HCT116 (cell line): ENCODE data around the gene MAST4. TPM values are rescaled to one million over a fixed set of nuclear protein-coding genes. Genes with fewer than 3 reads are reported as not detected.

ENCODE experiments used
- ATAC-seq: fragments of 200-7000 bp; cut with Tn5 transposase; 2 replicates; pipeline ENCODE4 v1.9.1; 2020; ENCODE audit warnings: mild to moderate bottlenecking, moderate library complexity
- BruUV-seq: library from RNA; stranded (reverse); fragments of 400-500 nt; replicated peaks from 2 replicates; lab custom pipeline; 2021; lab: Mats Ljungman, UMichigan
- CTCF ChIA-PET: fragments of 300-600 bp; sonication (Branson Sonifier 250); formaldehyde crosslinking; loops from one replicate; lab custom pipeline; 2021; ENCODE audit warnings: antibody characterized with exemption; lab: Charles Lee
- POLR2A ChIA-PET: fragments of 300-600, 350-600 bp; sonication (Branson Sonifier 250); formaldehyde crosslinking; loops from one replicate; lab custom pipeline; 2021; ENCODE audit warnings: antibody characterized with exemption; lab: Charles Lee
- RAD21 ChIA-PET, 2 experiments: fragments of 300-600 bp; sonication (Branson Sonifier 250); formaldehyde crosslinking; loops; one replicate each; lab custom pipeline; 2023; ENCODE audit warnings: low total read pairs in 2 of 2; ENCODE audit not compliant: uncharacterized antibody in 2 of 2, unreplicated experiment in 2 of 2, low non-redundant PET in 1 of 2; lab: Charles Lee
- DNase-seq: peaks from one replicate; pipeline ENCODE4 v3.0.0-alpha.2; 2010; ENCODE audit warnings: low read depth, low spot score
- H2AFZ ChIP-seq: fragments of 200-600 bp; shearing (Covaris generic), sonication (generic); 2 replicates; pipeline ENCODE4 v1.6.1; 2017; ENCODE audit warnings: low read depth, mixed run types, mixed read lengths, antibody characterized with exemption, low read length; ENCODE audit not compliant: poor library complexity, severe bottlenecking
- H3K27ac ChIP-seq: 2 replicates; pipeline ENCODE4 v1.5.1; 2012; ENCODE audit warnings: low read depth, low read length
- H3K27me3 ChIP-seq: fragments of 200-600 bp; sonication (generic); 2 replicates; pipeline ENCODE4 v1.6.1; 2016; ENCODE audit warnings: mixed run types, low read length, mixed read lengths; ENCODE audit not compliant: insufficient read depth
- H3K36me3 ChIP-seq, 2 experiments: fragments of 200-500 bp in 1 of 2; fragments of 200-600 bp in 1 of 2; sonication (Bioruptor generic) in 1 of 2; sonication (generic) in 1 of 2; 2 replicates each; pipeline versions ENCODE4 v1.5.1 to v1.6.1; 2014 to 2016; ENCODE audit warnings: low read length in 2 of 2, inconsistent platforms in 1 of 2, mixed read lengths in 1 of 2, mixed run types in 1 of 2; ENCODE audit not compliant: insufficient read depth in 2 of 2, control insufficient read depth in 1 of 2
- H3K4me1 ChIP-seq, 2 experiments: fragments of 200-600 bp in 1 of 2; sonication (generic) in 1 of 2; 2 replicates each; pipeline versions ENCODE4 v1.5.1 to v1.6.1; 2012 to 2017; ENCODE audit warnings: low read length in 2 of 2, inconsistent platforms in 1 of 2, mild to moderate bottlenecking in 1 of 2, mixed read lengths in 1 of 2, mixed run types in 1 of 2, moderate library complexity in 1 of 2; ENCODE audit not compliant: insufficient read depth in 2 of 2, control insufficient read depth in 1 of 2
- H3K4me2 ChIP-seq: fragments of 200-600 bp; sonication (generic); 2 replicates; pipeline ENCODE4 v1.6.1; 2017; ENCODE audit warnings: mixed run types, low read length, mixed read lengths
- H3K4me3 ChIP-seq, 2 experiments: fragments of 200-600 bp in 1 of 2; sonication (generic) in 1 of 2; replicated peaks in 1 of 2; 2 replicates each; pipeline ENCODE4 v1.5.1; 2011 to 2016; ENCODE audit warnings: low read length in 2 of 2, control low read depth in 1 of 2, low read depth in 1 of 2, mild to moderate bottlenecking in 1 of 2, mixed read lengths in 1 of 2, mixed run types in 1 of 2
- H3K79me2 ChIP-seq: fragments of 200-600 bp; sonication (generic); 2 replicates; pipeline ENCODE4 v1.6.1; 2017; ENCODE audit warnings: mild to moderate bottlenecking, mixed run types, low read length, moderate library complexity, mixed read lengths; ENCODE audit not compliant: insufficient read depth
- H3K9ac ChIP-seq: fragments of 200-600 bp; sonication (generic); 2 replicates; pipeline ENCODE4 v1.6.1; 2016; ENCODE audit warnings: low read length, mixed read lengths
- H3K9me2 ChIP-seq: fragments of 200-600 bp; sonication (generic), shearing (Covaris generic); 2 replicates; pipeline ENCODE4 v1.6.1; 2017; ENCODE audit warnings: mixed run types, mild to moderate bottlenecking, moderate library complexity; ENCODE audit not compliant: insufficient read depth
- H3K9me3 ChIP-seq, 2 experiments: fragments of 200-500 bp in 1 of 2; fragments of 200-600 bp in 1 of 2; sonication (Bioruptor generic) in 1 of 2; sonication (generic) in 1 of 2; 2 replicates each; pipeline ENCODE4 v1.6.1; 2014 to 2017; ENCODE audit warnings: low read length in 2 of 2, mixed read lengths in 2 of 2, inconsistent platforms in 1 of 2, low read depth in 1 of 2, mild to moderate bottlenecking in 1 of 2, mixed run types in 1 of 2, moderate library complexity in 1 of 2; ENCODE audit not compliant: control insufficient read depth in 1 of 2, insufficient read depth in 1 of 2
- H4K20me1 ChIP-seq: fragments of 200-600 bp; sonication (generic), shearing (Covaris generic); 2 replicates; pipeline ENCODE4 v1.6.1; 2017; ENCODE audit warnings: mixed run types, mild to moderate bottlenecking, moderate library complexity; ENCODE audit not compliant: insufficient read depth
- CBX3 ChIP-seq: IDR thresholded peaks from 2 replicates; pipeline ENCODE4 v1.6.1; 2012; ENCODE audit warnings: low read depth
- EGR1 ChIP-seq: IDR thresholded peaks from 2 replicates; pipeline ENCODE4 v1.6.1; 2012; ENCODE audit warnings: low read depth
- ELF1 ChIP-seq: IDR thresholded peaks from 2 replicates; pipeline ENCODE4 v1.6.1; 2012; ENCODE audit warnings: low read depth, borderline replicate concordance
- MAX ChIP-seq: IDR thresholded peaks from 2 replicates; pipeline ENCODE4 v1.6.1; 2012
- POLR2AphosphoS5 ChIP-seq: IDR thresholded peaks from 2 replicates; pipeline ENCODE4 v1.6.1; 2011; ENCODE audit warnings: mild to moderate bottlenecking, low read depth, low read length, moderate library complexity
- SIN3A ChIP-seq: IDR thresholded peaks from 2 replicates; pipeline ENCODE4 v1.6.1; 2012; ENCODE audit warnings: low read depth
- SP1 ChIP-seq: IDR thresholded peaks from 2 replicates; pipeline ENCODE4 v1.6.1; 2012; ENCODE audit warnings: low read depth
- intact Hi-C: fragments of 100-400 bp; cut with micrococcal nuclease; formaldehyde crosslinking; loops from 2 replicates; pipeline ENCODE4 v1.10.0; 2022
- total RNA-seq: library from RNA; stranded (reverse); gene quantifications from one replicate; pipeline ENCODE4 v1.2.1, GENCODE V29; 2021; ENCODE audit not compliant: unreplicated experiment
- TF ChIP-seq, protein P1 (sequence below): IDR thresholded peaks from 2 replicates; pipeline ENCODE4 v1.6.1; 2012; ENCODE audit warnings: low read depth

The MAST4 gene
- total RNA-seq, 1 experiment from 2014 or later, result 1.1 TPM

- H3K9me2 ChIP-seq, result no peaks in the 10 kb centered on the region
- no peaks in the 10 kb centered on the region for H3K9me3 ChIP-seq
- no peak overlapping the region for H3K4me3 ChIP-seq
- no peaks in the 10 kb centered on the region for H3K79me2 ChIP-seq
- H3K27me3 ChIP-seq, result peaks cover 56% of the 10 kb centered on the region
- no peak for ATAC-seq
- ChIA-PET POLR2A (no interaction called here), RAD21 (no interaction called here), CTCF (interaction anchor here (0.6 kb wide), 1 partner anchor 1284 kb away, joined by 3 read pairs; no protein-coding TSS in a partner anchor)
- no peak overlapping the region for H3K4me2 ChIP-seq
- intact Hi-C loops, result loop anchor here (1.0 to 5.0 kb wide), 2 partner anchors 17 to 220 kb away; no protein-coding TSS in a partner anchor
- H3K36me3 ChIP-seq, result no peaks in the 10 kb centered on the region
- no peaks in the 10 kb centered on the region for H3K4me1 ChIP-seq
- H2AFZ ChIP-seq, result no peak overlapping the region
- no peak overlapping the region for H3K27ac ChIP-seq
- BruUV-seq, result no TSS peak
- H3K9ac ChIP-seq, result no peak overlapping the region
- TF ChIP-seq SIN3A, result no peak
- no peak for TF ChIP-seq EGR1
- TF ChIP-seq SP1, result no peak
- no peak for TF ChIP-seq POLR2AphosphoS5
- TF ChIP-seq CBX3, result no peak
- TF ChIP-seq, protein P1, sequence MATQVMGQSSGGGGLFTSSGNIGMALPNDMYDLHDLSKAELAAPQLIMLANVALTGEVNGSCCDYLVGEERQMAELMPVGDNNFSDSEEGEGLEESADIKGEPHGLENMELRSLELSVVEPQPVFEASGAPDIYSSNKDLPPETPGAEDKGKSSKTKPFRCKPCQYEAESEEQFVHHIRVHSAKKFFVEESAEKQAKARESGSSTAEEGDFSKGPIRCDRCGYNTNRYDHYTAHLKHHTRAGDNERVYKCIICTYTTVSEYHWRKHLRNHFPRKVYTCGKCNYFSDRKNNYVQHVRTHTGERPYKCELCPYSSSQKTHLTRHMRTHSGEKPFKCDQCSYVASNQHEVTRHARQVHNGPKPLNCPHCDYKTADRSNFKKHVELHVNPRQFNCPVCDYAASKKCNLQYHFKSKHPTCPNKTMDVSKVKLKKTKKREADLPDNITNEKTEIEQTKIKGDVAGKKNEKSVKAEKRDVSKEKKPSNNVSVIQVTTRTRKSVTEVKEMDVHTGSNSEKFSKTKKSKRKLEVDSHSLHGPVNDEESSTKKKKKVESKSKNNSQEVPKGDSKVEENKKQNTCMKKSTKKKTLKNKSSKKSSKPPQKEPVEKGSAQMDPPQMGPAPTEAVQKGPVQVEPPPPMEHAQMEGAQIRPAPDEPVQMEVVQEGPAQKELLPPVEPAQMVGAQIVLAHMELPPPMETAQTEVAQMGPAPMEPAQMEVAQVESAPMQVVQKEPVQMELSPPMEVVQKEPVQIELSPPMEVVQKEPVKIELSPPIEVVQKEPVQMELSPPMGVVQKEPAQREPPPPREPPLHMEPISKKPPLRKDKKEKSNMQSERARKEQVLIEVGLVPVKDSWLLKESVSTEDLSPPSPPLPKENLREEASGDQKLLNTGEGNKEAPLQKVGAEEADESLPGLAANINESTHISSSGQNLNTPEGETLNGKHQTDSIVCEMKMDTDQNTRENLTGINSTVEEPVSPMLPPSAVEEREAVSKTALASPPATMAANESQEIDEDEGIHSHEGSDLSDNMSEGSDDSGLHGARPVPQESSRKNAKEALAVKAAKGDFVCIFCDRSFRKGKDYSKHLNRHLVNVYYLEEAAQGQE, result no peak
- TF ChIP-seq MAX, result no peak
- no peak for TF ChIP-seq ELF1
- DNase-seq, result no peak
- H4K20me1 ChIP-seq, result no peaks in the 10 kb centered on the region
Measured at GRCh38 chr5:66987540-66987939, 391.3 kb downstream of the MAST4 start.
